IMR-90 (cell line): Measurements from ENCODE around the gene CLDN4. TPM values are rescaled to one million over a fixed set of nuclear protein-coding genes. Genes with fewer than 3 reads are reported as not detected.

Experiments
- ATAC-seq: fragments of 200-7000 bp; cut with Tn5 transposase; 2 replicates; pipeline ENCODE4 v1.9.1; 2020; ENCODE audit warnings: low read depth, mild to moderate bottlenecking, moderate library complexity
- BruUV-seq: library from RNA; stranded (reverse); fragments of 400-500 nt; replicated peaks from 2 replicates; lab custom pipeline; 2021; lab: Mats Ljungman, UMichigan
- CTCF ChIA-PET: fragments of 300-600 bp; formaldehyde crosslinking; extraction: SDS; loops from one replicate; lab custom pipeline; 2021; ENCODE audit warnings: antibody characterized with exemption; lab: Yijun Ruan, JAX
- POLR2A ChIA-PET: fragments of 300-600 bp; sonication (Branson Sonifier 250); formaldehyde crosslinking; loops from one replicate; lab custom pipeline; 2022; ENCODE audit warnings: antibody characterized with exemption; ENCODE audit not compliant: unreplicated experiment; lab: Charles Lee
- DNase-seq: peaks from one replicate; pipeline ENCODE4 v3.0.0; 2013
- H2AFZ ChIP-seq: replicated peaks from 2 replicates; pipeline ENCODE3; 2013; ENCODE audit warnings: low read length, mild to moderate bottlenecking; ENCODE audit not compliant: poor library complexity
- H2AK5ac ChIP-seq: 2 replicates; pipeline ENCODE4 v1.6.1; 2013; ENCODE audit warnings: low read depth, low read length, inconsistent platforms
- H2AK9ac ChIP-seq: replicated peaks from 2 replicates; pipeline ENCODE3; 2013; ENCODE audit warnings: mild to moderate bottlenecking, low read depth, low read length, moderate library complexity; ENCODE audit not compliant: poor library complexity
- H2BK120ac ChIP-seq: 2 replicates; pipeline ENCODE4 v1.6.1; 2013; ENCODE audit warnings: low read depth, low read length, inconsistent platforms
- H2BK15ac ChIP-seq: 3 replicates; pipeline ENCODE4 v1.6.1; 2013; ENCODE audit warnings: low read depth, low read length, inconsistent platforms
- H2BK20ac ChIP-seq: 2 replicates; pipeline ENCODE4 v1.6.1; 2013; ENCODE audit warnings: low read depth, mild to moderate bottlenecking, inconsistent platforms, low read length, moderate library complexity
- H2BK5ac ChIP-seq: 2 replicates; pipeline ENCODE4 v1.6.1; 2013; ENCODE audit warnings: mild to moderate bottlenecking, low read depth, low read length, inconsistent platforms; ENCODE audit not compliant: poor library complexity, severe bottlenecking
- H3K14ac ChIP-seq: replicated peaks from 2 replicates; pipeline ENCODE4 v1.6.1; 2013; ENCODE audit warnings: low read depth, low read length, inconsistent platforms
- H3K18ac ChIP-seq: 2 replicates; pipeline ENCODE4 v1.6.1; 2013; ENCODE audit warnings: low read depth, low read length, control low read depth
- H3K23ac ChIP-seq: 2 replicates; pipeline ENCODE4 v1.6.1; 2013; ENCODE audit warnings: low read depth, low read length, inconsistent platforms
- H3K27ac ChIP-seq: 2 replicates; pipeline ENCODE4 v1.5.1; 2013; ENCODE audit warnings: mild to moderate bottlenecking, control low read depth, low read length; ENCODE audit not compliant: insufficient read depth
- H3K27me3 ChIP-seq: 2 replicates; pipeline ENCODE4 v1.6.1; 2013; ENCODE audit warnings: low read length; ENCODE audit not compliant: control insufficient read depth, insufficient read depth
- H3K36me3 ChIP-seq: 2 replicates; pipeline ENCODE4 v1.6.1; 2013; ENCODE audit warnings: low read length, mixed read lengths; ENCODE audit not compliant: control insufficient read depth, insufficient read depth
- H3K4ac ChIP-seq: 2 replicates; pipeline ENCODE4 v1.6.1; 2013; ENCODE audit warnings: low read depth, low read length, inconsistent platforms
- H3K4me1 ChIP-seq: 2 replicates; pipeline ENCODE4 v1.6.1; 2013; ENCODE audit warnings: low read length, mixed read lengths; ENCODE audit not compliant: control insufficient read depth, insufficient read depth
- H3K4me2 ChIP-seq: 2 replicates; pipeline ENCODE4 v1.6.1; 2013; ENCODE audit warnings: low read depth, mild to moderate bottlenecking, control low read depth, low read length, moderate library complexity
- H3K4me3 ChIP-seq: 2 replicates; pipeline ENCODE4 v1.5.1; 2013; ENCODE audit warnings: low read depth, mild to moderate bottlenecking, control low read depth, low read length, moderate library complexity; ENCODE audit not compliant: insufficient read depth
- H3K56ac ChIP-seq: 2 replicates; pipeline ENCODE4 v1.6.1; 2013; ENCODE audit warnings: low read length, inconsistent platforms; ENCODE audit not compliant: insufficient read depth; ENCODE audit errors: extremely low read depth
- H3K79me1 ChIP-seq, 2 experiments: 2 replicates each; pipeline ENCODE4 v1.6.1; 2013; ENCODE audit warnings: low read length in 2 of 2, inconsistent platforms in 1 of 2, low read depth in 1 of 2
- H3K9ac ChIP-seq: 2 replicates; pipeline ENCODE4 v1.6.1; 2013; ENCODE audit warnings: low read depth, low read length, control low read depth
- H3K9me1 ChIP-seq: 2 replicates; pipeline ENCODE4 v1.6.1; 2013; ENCODE audit warnings: low read length, inconsistent platforms; ENCODE audit not compliant: insufficient read depth
- H3K9me3 ChIP-seq: 2 replicates; pipeline ENCODE4 v1.6.1; 2013; ENCODE audit warnings: low read length; ENCODE audit not compliant: control insufficient read depth, insufficient read depth
- H4K20me1 ChIP-seq: 2 replicates; pipeline ENCODE4 v1.6.1; 2013; ENCODE audit warnings: low read length, inconsistent platforms; ENCODE audit not compliant: insufficient read depth
- H4K5ac ChIP-seq: 2 replicates; pipeline ENCODE4 v1.6.1; 2013; ENCODE audit warnings: mild to moderate bottlenecking, low read depth, low read length, control low read depth
- H4K8ac ChIP-seq, 2 experiments: 2 replicates each; pipeline ENCODE4 v1.6.1; 2013; ENCODE audit warnings: low read depth in 2 of 2, low read length in 2 of 2, control low read depth in 1 of 2, inconsistent platforms in 1 of 2
- H4K91ac ChIP-seq: 2 replicates; pipeline ENCODE4 v1.6.1; 2013; ENCODE audit warnings: low read depth, low read length, inconsistent platforms; ENCODE audit not compliant: insufficient read depth
- BHLHE40 ChIP-seq: fragments of 150-350 bp; IDR thresholded peaks from 2 replicates; pipeline ENCODE4 v1.6.1; 2016; ENCODE audit warnings: mild to moderate bottlenecking, low read depth, low read length
- CEBPB ChIP-seq: IDR thresholded peaks from 2 replicates; pipeline ENCODE4 v1.6.1; 2012; ENCODE audit warnings: low read depth, low read length, improper control_type of control experiment
- CTCF ChIP-seq: conservative IDR thresholded peaks from 2 replicates; pipeline ENCODE4 v1.5.1; 2012; ENCODE audit warnings: mild to moderate bottlenecking, low read depth, low read length, improper control_type of control experiment
- FOS ChIP-seq: fragments of 150-350 bp; IDR thresholded peaks from 2 replicates; pipeline ENCODE4 v1.6.1; 2016; ENCODE audit warnings: low read depth, low read length
- MAFK ChIP-seq: IDR thresholded peaks from 2 replicates; pipeline ENCODE4 v1.6.1; 2012; ENCODE audit warnings: low read depth, low read length, improper control_type of control experiment
- MAZ ChIP-seq: IDR thresholded peaks from 2 replicates; pipeline ENCODE4 v1.6.1; 2012; ENCODE audit warnings: low read depth, mild to moderate bottlenecking, low read length, improper control_type of control experiment, moderate library complexity, borderline replicate concordance
- MXI1 ChIP-seq: IDR thresholded peaks from 2 replicates; pipeline ENCODE4 v1.6.1; 2012; ENCODE audit warnings: low read depth, mild to moderate bottlenecking, low read length, moderate library complexity, borderline replicate concordance
- NFE2L2 ChIP-seq: fragments of 150-350 bp; IDR thresholded peaks from 2 replicates; pipeline ENCODE4 v1.6.1; 2016; ENCODE audit warnings: low read depth, mild to moderate bottlenecking, low read length
- POLR2A ChIP-seq: IDR thresholded peaks from 2 replicates; pipeline ENCODE4 v1.6.1; 2012; ENCODE audit warnings: mild to moderate bottlenecking, low read depth, low read length
- RAD21 ChIP-seq: IDR thresholded peaks from 2 replicates; pipeline ENCODE4 v1.6.1; 2012; ENCODE audit warnings: low read length, improper control_type of control experiment
- WGBS, 2 experiments: methylation state at CpG; one replicate each; pipeline versions ENCODE4 v1.1.5 to v1.1.7; 2013; ENCODE audit warnings: missing lambda C conversion rate in 2 of 2; ENCODE audit not compliant: insufficient read length in 1 of 2; ENCODE audit errors: extremely low coverage in 2 of 2; 5-methylcytosine and 5-hydroxymethylcytosine counted together
- dilution Hi-C: fragments of 300-500 bp; cut with HindIII; formaldehyde crosslinking; loops from one replicate; pipeline ENCODE4 v1.14.3; 2018; ENCODE audit warnings: low sequenced_read_pairs; ENCODE audit not compliant: unreplicated experiment
- in situ Hi-C: fragments of 300-500 bp; cut with MboI; formaldehyde crosslinking; loops from 3 replicates; pipeline ENCODE4 v1.14.3; 2019; ENCODE audit warnings: low sequenced_read_pairs, inconsistent platforms, mixed read lengths
- intact Hi-C: fragments of 100-400 bp; cut with micrococcal nuclease; formaldehyde crosslinking; loops from 2 replicates; pipeline ENCODE4 v1.10.0; 2022
- polyA plus RNA-seq, 3 experiments: library from polyadenylated mRNA; depleted of rRNA; stranded (reverse); fragments of >200 nt; gene quantifications; 2 replicates each; pipeline ENCODE4 v1.2.3, GENCODE V29; 2012; ENCODE audit warnings: low replicate concordance in 1 of 3
- total RNA-seq: library from RNA; depleted of rRNA; stranded (reverse); fragments of >200 nt; gene quantifications from 2 replicates; pipeline ENCODE4 v1.2.3, GENCODE V29; 2012
- TF ChIP-seq, protein P1 (sequence below): fragments of 150-350 bp; IDR thresholded peaks from 2 replicates; pipeline ENCODE4 v1.6.1; 2017; ENCODE audit warnings: mild to moderate bottlenecking, antibody characterized with exemption, low read length, low read depth

CLDN4 gene
- total and polyA plus RNA-seq, 2 of the 4 experiments (the other 2 are of a cell fraction) = 2.9 to 4.4 TPM

- intact Hi-C loops = no loop called here
- H2AK9ac ChIP-seq = peak overlapping the region; percentile 28
- no peak overlapping the region for H2BK15ac ChIP-seq
- no peaks in the 10 kb centered on the region; the same call in 1 of the 2 replicates for H3K27me3 ChIP-seq
- H2AK5ac ChIP-seq = no peak overlapping the region; the same call in 1 of the 2 replicates
- H3K4me2 ChIP-seq = no peak overlapping the region
- no peak overlapping the region for H2BK5ac ChIP-seq
- CTCF ChIA-PET = no interaction called here
- no peak for ATAC-seq
- no peak overlapping the region for H3K23ac ChIP-seq
- dilution Hi-C loops = no loop called here
- in situ Hi-C loops = no loop called here
- H4K5ac ChIP-seq = no peak overlapping the region
- no peaks in the 10 kb centered on the region for H3K9me3 ChIP-seq
- H3K9me1 ChIP-seq = peaks cover 17% of the 10 kb centered on the region
- peaks cover 3% of the 10 kb centered on the region for H4K20me1 ChIP-seq
- H3K4ac ChIP-seq = no peak overlapping the region
- H3K36me3 ChIP-seq = no peaks in the 10 kb centered on the region
- H4K8ac ChIP-seq = no peak overlapping the region
- TF ChIP-seq MAZ (no peak), CTCF (no peak), NFE2L2 (no peak), MXI1 (no peak), POLR2A (no peak), RAD21 (no peak), CEBPB (no peak), FOS (no peak), BHLHE40 (no peak), MAFK (no peak)
- TF ChIP-seq, protein P1, sequence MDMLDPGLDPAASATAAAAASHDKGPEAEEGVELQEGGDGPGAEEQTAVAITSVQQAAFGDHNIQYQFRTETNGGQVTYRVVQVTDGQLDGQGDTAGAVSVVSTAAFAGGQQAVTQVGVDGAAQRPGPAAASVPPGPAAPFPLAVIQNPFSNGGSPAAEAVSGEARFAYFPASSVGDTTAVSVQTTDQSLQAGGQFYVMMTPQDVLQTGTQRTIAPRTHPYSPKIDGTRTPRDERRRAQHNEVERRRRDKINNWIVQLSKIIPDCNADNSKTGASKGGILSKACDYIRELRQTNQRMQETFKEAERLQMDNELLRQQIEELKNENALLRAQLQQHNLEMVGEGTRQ = no peak
- H3K27ac ChIP-seq = no peak overlapping the region
- H3K79me1 ChIP-seq = no peaks in the 10 kb centered on the region; a peak in 1 of 4 replicates
- BruUV-seq = no TSS peak
- no peak overlapping the region for H3K4me3 ChIP-seq
- no peak overlapping the region for H3K56ac ChIP-seq
- H3K18ac ChIP-seq = no peak overlapping the region
- 0 out of 2 replicates have a peak overlapping the region, but pooled peaks have one; percentile 15 for H2BK120ac ChIP-seq
- H2BK20ac ChIP-seq = no peak overlapping the region
- no peak overlapping the region for H3K9ac ChIP-seq
- POLR2A ChIA-PET = no interaction called here
- WGBS, 2 experiments = 97% methylated on average over 5 of the region's 12 CpGs; no CpG with 5 or more reads in 1 of the 2 experiments
- H4K91ac ChIP-seq = peak overlapping the region; percentile 26; the same call in 1 of the 2 replicates
- H3K4me1 ChIP-seq = peaks cover 22% of the 10 kb centered on the region
- peak overlapping the region; percentile 11 for H2AFZ ChIP-seq
- DNase-seq = no peak
- no peak overlapping the region for H3K14ac ChIP-seq
Measured at GRCh38 chr7:73876973-73877372, 46.2 kb downstream of the CLDN4 start.
